ENCODE data around the gene KSR2. TPM values are rescaled to one million over a fixed set of nuclear protein-coding genes. Genes with fewer than 3 reads are reported as not detected.
"Not testable (repeated sequence)": the region's sequence is repeated elsewhere in the genome, so short reads cannot be mapped to it uniquely, and the experiment has no call there.

Gene KSR2
- total RNA-seq, 2 experiments from 2014 or later = not detected

DNA sequence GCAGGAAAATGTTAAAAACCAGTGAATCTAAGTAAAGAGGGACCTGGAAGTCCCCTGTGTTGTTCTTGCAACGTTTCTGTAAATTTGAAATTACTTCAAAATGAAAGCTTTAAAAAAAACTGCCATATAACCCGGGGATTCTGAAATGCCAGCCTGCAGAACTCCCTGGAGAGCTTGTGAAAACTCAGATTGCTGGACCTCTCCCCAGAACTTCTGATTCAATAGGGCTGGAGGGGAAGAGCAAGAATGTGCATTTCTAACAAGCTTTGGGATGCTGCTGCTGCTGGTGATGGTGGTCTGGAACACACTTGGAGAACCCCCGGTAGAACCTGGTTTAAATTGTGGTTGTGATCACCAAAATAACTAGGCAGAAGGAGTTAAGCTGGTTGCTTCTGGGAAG is 307.3 kb downstream of the KSR2 start:
- no peak overlapping the region for H3K27ac Mint-ChIP-seq
- no peaks in the 10 kb centered on the region for H3K4me1 Mint-ChIP-seq (ENCODE audit: low read depth)
- no peaks in the 10 kb centered on the region for H3K27me3 Mint-ChIP-seq (ENCODE audit: low read depth)
- H3K4me3 Mint-ChIP-seq = no peak overlapping the region
- no peak for DNase-seq
- H3K36me3 Mint-ChIP-seq (ENCODE audit: low read depth) = no peaks in the 10 kb centered on the region
- no peak for ATAC-seq
- no peaks in the 10 kb centered on the region for H3K9me3 Mint-ChIP-seq (ENCODE audit: insufficient read depth)
- CTCF ChIA-PET = no interaction called here
- POLR2A ChIA-PET = no interaction called here

DNA sequence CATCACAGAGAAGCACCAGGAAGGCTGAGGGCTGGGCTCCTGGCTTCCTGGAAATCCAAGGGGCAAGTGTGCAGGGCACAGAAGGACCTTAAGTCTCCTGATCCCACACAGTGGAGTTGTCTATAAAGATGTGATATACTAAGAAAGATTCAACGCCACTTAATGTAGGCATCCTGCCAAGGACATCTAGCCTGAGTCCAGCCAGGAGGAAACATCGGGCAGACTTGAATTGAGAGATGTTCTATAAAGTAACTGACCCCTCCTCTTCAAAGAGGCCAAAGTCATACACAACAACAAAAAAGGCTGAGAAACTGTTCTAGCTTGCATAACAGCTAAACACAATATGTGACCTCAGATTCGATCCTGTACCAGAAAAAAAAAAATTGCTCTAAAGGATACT is 307.9 kb downstream of the KSR2 start:
- Mint-ChIP-seq H3K4me1 (ENCODE audit: low read depth) (no peaks in the 10 kb centered on the region), H3K9me3 (ENCODE audit: insufficient read depth) (no peaks in the 10 kb centered on the region), H3K36me3 (ENCODE audit: low read depth) (no peaks in the 10 kb centered on the region), H3K4me3 (no peak overlapping the region), H3K27me3 (ENCODE audit: low read depth) (no peaks in the 10 kb centered on the region), H3K27ac (no peak overlapping the region)
- DNase-seq (no peak), ATAC-seq (no peak)
- ChIA-PET POLR2A (no interaction called here), CTCF (no interaction called here)

DNA sequence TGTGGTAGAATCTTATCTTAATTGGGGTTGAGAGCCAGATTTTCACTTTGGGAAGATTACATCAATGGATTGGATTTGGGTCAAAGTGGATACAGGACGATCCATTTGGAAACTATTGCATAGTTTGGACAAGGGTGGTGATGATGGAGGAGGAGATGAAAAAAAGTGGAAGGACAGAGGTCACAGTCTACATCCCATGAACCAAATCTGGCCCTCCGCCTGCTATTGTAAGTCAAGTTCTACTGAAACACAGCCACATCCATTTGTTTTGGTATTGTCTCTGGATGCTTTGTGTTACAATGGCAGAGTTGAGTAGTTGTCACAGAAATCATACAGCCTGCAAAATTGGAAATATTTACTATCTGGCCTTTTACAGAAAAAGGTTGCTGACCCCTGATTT is 310.6 kb downstream of the KSR2 start:
- Mint-ChIP-seq H3K36me3 (ENCODE audit: low read depth) (no peaks in the 10 kb centered on the region), H3K4me3 (no peak overlapping the region), H3K4me1 (ENCODE audit: low read depth) (no peaks in the 10 kb centered on the region), H3K27me3 (ENCODE audit: low read depth) (no peaks in the 10 kb centered on the region), H3K27ac (no peak overlapping the region), H3K9me3 (ENCODE audit: insufficient read depth) (no peaks in the 10 kb centered on the region)
- ChIA-PET POLR2A (no interaction called here), CTCF (no interaction called here)
- DNase-seq (no peak), ATAC-seq (no peak)

DNA sequence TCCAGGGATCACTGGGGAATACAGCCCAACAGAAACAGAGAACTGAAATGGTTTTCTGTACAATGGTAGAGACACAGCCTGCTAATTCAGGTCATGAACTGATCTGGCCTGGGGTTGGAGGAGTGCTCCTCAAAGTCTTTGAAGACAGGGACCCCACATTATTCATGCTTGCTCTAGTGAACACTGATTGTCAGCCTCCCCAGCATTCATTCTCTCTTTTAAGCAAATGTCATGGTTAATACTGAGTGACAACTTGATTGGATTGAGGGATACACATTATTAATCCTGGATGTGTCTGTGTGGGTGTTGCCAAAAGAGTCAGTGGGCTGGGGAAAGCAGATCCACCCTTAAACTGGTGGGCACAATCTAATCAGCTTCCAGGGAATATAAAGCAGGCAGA is 319.0 kb downstream of the KSR2 start:
- Mint-ChIP-seq H3K4me3 (no peak overlapping the region), H3K27me3 (ENCODE audit: low read depth) (no peaks in the 10 kb centered on the region), H3K36me3 (ENCODE audit: low read depth) (no peaks in the 10 kb centered on the region), H3K4me1 (ENCODE audit: low read depth) (no peaks in the 10 kb centered on the region), H3K27ac (no peak overlapping the region), H3K9me3 (ENCODE audit: insufficient read depth) (no peaks in the 10 kb centered on the region)
- ChIA-PET CTCF (no interaction called here), POLR2A (no interaction called here)
- DNase-seq = no peak
- ATAC-seq = no peak

DNA sequence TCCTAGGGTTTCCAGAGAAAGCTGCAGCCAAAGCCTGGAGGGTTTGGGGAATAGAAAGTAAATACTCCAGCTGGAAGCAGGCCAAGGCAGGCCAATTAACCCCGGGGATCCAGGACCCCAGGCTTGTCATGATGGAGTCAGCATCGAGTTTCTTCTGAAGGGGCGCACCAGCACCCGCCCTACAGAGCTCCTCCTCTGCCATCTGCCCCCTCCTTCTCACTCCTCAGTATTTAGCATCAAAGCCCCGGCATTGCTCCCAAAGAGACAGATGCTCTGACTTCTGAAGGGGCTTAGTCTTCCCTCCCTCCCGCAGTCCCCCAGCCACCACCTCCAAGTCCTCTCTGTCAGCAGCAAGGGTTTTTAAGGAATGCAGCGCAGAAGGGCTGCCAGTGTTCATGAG is 322.3 kb downstream of the KSR2 start:
- DNase-seq (no peak), ATAC-seq (no peak)
- Mint-ChIP-seq H3K9me3 (ENCODE audit: insufficient read depth) (no peaks in the 10 kb centered on the region), H3K4me1 (ENCODE audit: low read depth) (no peaks in the 10 kb centered on the region), H3K27me3 (ENCODE audit: low read depth) (no peaks in the 10 kb centered on the region), H3K4me3 (no peak overlapping the region), H3K27ac (no peak overlapping the region), H3K36me3 (ENCODE audit: low read depth) (no peaks in the 10 kb centered on the region)
- CTCF ChIA-PET = no interaction called here
- POLR2A ChIA-PET = no interaction called here

DNA sequence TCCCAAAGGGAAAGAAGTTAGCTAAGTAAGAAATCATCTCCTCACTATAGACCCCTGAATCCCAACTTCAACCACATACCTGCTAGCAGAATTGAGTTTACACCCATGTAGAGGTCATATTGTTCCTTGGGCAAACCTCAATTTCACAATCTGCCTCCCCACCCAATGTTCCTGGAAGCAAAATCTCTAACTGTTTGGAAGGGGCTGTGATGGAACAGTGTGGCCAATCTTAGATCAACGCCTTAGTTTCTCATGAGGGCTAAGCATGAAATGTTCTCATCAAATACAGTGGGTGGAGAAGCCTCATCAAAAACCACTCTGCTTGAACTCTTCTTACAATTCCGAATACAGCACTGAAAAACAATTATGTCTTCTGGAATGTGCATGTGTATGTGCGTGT is 323.3 kb downstream of the KSR2 start:
- no peaks in the 10 kb centered on the region for H3K9me3 Mint-ChIP-seq (ENCODE audit: insufficient read depth)
- no peaks in the 10 kb centered on the region for H3K4me1 Mint-ChIP-seq (ENCODE audit: low read depth)
- CTCF ChIA-PET = no interaction called here
- no peak for DNase-seq
- no peaks in the 10 kb centered on the region for H3K36me3 Mint-ChIP-seq (ENCODE audit: low read depth)
- POLR2A ChIA-PET = no interaction called here
- no peaks in the 10 kb centered on the region for H3K27me3 Mint-ChIP-seq (ENCODE audit: low read depth)
- no peak for ATAC-seq
- no peak overlapping the region for H3K4me3 Mint-ChIP-seq
- no peak overlapping the region for H3K27ac Mint-ChIP-seq

DNA sequence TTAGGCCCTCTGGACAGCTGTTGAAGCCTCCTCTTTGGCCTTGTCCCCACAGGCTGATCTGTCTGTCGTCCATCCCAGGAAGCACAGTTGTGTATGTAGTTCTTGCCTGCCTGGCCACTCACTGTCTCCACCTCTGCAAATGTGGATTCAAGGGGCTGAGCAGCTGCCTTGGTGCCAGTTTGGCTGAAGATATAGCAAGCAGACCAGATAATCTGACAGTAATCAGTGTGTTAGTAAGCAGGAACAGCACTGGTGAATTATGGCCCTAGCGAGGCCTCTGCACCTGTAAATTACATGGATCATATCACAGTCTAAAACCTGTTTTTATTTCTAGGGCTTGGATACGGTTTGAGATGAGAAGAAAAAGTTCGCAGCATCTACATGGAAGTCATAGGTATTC is 324.8 kb downstream of the KSR2 start:
- Mint-ChIP-seq H3K36me3 (ENCODE audit: low read depth) (no peaks in the 10 kb centered on the region), H3K27me3 (ENCODE audit: low read depth) (no peaks in the 10 kb centered on the region), H3K27ac (no peak overlapping the region), H3K9me3 (ENCODE audit: insufficient read depth) (no peaks in the 10 kb centered on the region), H3K4me1 (ENCODE audit: low read depth) (no peaks in the 10 kb centered on the region), H3K4me3 (no peak overlapping the region)
- POLR2A ChIA-PET = no interaction called here
- ATAC-seq = no peak
- CTCF ChIA-PET = no interaction called here
- DNase-seq = no peak

DNA sequence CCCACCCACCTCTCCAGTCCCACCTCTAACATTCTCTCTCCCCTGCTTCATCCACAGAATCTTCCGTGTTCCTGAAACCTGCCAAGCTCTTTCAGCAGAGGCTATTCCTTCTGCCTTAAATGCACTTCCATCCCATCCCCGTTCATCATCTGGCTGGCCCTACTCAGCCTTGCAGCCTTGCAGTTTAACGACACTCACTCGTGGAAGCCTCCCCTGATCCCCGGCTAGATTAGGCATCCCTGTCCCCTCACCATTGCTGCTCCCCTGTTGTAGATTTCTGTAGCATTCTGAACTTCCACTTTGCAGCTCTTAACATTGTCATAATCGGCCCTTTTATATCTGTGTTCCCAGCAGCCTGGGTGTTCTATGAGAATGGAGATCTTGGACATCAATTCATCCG is 326.9 kb downstream of the KSR2 start:
- ATAC-seq (no peak), DNase-seq (no peak)
- H3K27ac Mint-ChIP-seq = no peak overlapping the region
- ChIA-PET CTCF (no interaction called here), POLR2A (no interaction called here)
- no peaks in the 10 kb centered on the region for H3K9me3 Mint-ChIP-seq (ENCODE audit: insufficient read depth)
- no peaks in the 10 kb centered on the region for H3K27me3 Mint-ChIP-seq (ENCODE audit: low read depth)
- H3K4me1 Mint-ChIP-seq (ENCODE audit: low read depth) = no peaks in the 10 kb centered on the region
- H3K36me3 Mint-ChIP-seq (ENCODE audit: low read depth) = no peaks in the 10 kb centered on the region
- no peak overlapping the region for H3K4me3 Mint-ChIP-seq

DNA sequence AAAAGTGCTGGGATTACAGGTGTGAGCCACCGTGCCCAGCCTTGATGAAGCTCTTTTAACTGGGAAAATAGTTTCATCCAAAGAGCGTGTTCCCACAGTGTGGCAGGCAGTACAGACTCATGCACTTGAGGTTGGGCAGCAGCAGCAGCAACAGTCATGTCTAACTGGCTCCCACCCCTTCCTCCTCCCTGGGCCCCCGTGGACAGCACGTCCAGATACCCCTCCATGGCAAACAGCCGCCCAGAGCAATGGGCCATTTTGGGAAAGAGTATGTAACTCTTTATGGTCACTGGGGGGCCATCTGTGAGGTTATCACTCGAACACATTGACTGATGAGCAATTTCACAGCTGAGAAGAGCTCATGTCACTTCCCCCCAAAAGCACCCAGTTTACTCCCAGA is 328.3 kb downstream of the KSR2 start:
- ChIA-PET POLR2A (no interaction called here), CTCF (no interaction called here)
- DNase-seq (no peak), ATAC-seq (no peak)
- Mint-ChIP-seq H3K27ac (no peak overlapping the region), H3K9me3 (ENCODE audit: insufficient read depth) (no peaks in the 10 kb centered on the region), H3K4me3 (no peak overlapping the region), H3K27me3 (ENCODE audit: low read depth) (no peaks in the 10 kb centered on the region), H3K36me3 (ENCODE audit: low read depth) (no peaks in the 10 kb centered on the region), H3K4me1 (ENCODE audit: low read depth) (no peaks in the 10 kb centered on the region)

DNA sequence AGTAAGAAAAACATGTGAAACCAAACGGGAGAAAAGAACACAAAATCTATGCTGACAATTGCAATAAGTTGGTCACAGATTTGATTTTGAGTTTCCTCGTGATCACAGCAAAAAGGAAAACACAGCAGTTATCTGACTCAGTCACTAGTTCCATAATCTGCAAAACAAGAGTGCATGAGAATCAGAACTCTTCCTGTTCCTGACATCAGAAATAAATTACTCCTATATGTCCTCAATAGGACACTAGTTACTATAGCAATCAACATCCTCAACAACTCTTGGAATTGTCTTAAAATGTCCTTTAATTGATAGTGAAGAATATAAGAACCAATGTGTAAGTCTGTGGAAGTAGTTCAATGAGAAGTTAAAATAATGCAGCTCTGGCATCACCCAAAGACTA is 339.3 kb downstream of the KSR2 start:
- ChIA-PET POLR2A (no interaction called here), CTCF (no interaction called here)
- Mint-ChIP-seq H3K9me3 (ENCODE audit: insufficient read depth) (no peaks in the 10 kb centered on the region), H3K4me3 (no peak overlapping the region), H3K27me3 (ENCODE audit: low read depth) (no peaks in the 10 kb centered on the region), H3K4me1 (ENCODE audit: low read depth) (no peaks in the 10 kb centered on the region), H3K36me3 (ENCODE audit: low read depth) (no peaks in the 10 kb centered on the region), H3K27ac (no peak overlapping the region)
- ATAC-seq = no peak
- DNase-seq = no peak

DNA sequence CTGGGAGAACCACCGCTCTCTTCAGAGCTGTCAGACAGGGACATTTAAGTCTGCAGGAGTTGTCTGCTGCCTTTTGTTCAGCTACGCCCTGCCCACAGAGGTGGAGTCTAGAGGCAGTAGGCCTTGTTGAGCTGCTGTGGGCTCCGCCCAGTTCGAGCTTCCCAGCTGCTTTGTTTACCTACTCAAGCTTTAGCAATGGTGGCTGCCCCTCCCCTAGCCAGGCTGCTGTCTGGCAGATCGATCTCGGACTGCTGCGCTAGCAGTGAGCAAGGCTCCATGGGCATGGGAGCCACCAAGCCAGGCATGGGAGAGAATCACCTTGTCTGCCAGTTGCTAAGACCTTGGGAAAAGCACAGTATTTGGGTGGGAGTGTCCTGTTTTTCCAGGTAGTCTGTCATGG is 340.1 kb downstream of the KSR2 start:
- DNase-seq; H3K4me3 Mint-ChIP-seq; H3K9me3 Mint-ChIP-seq (ENCODE audit: insufficient read depth); ATAC-seq; H3K4me1 Mint-ChIP-seq (ENCODE audit: low read depth); H3K27ac Mint-ChIP-seq; H3K27me3 Mint-ChIP-seq (ENCODE audit: low read depth); CTCF ChIA-PET; POLR2A ChIA-PET; H3K36me3 Mint-ChIP-seq (ENCODE audit: low read depth): not testable (repeated sequence)

DNA sequence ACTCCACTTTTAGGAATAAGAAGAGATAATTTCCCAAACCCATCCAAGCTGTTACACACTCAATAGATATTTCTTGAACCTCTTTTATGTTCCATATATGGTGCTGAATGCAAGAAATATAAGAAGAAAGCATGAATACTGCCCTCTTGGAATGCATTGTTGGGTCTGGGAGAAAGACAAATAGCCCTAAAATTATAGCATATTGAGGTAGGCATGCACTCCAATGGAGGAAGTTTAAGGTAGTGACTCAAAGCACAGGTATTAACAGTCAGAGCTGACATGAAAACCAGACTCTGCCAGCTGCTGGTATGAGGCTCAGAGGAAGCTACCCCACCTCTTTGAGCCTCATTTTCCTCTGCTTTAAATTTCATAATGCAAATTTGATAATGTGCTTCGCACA is 346.0 kb downstream of the KSR2 start:
- CTCF ChIA-PET = no interaction called here
- ATAC-seq (no peak), DNase-seq (no peak)
- H3K9me3 Mint-ChIP-seq (ENCODE audit: insufficient read depth) = no peaks in the 10 kb centered on the region
- H3K4me1 Mint-ChIP-seq (ENCODE audit: low read depth) = no peaks in the 10 kb centered on the region
- no peaks in the 10 kb centered on the region for H3K27me3 Mint-ChIP-seq (ENCODE audit: low read depth)
- POLR2A ChIA-PET = no interaction called here
- H3K4me3 Mint-ChIP-seq = no peak overlapping the region
- no peaks in the 10 kb centered on the region for H3K36me3 Mint-ChIP-seq (ENCODE audit: low read depth)
- H3K27ac Mint-ChIP-seq = no peak overlapping the region

DNA sequence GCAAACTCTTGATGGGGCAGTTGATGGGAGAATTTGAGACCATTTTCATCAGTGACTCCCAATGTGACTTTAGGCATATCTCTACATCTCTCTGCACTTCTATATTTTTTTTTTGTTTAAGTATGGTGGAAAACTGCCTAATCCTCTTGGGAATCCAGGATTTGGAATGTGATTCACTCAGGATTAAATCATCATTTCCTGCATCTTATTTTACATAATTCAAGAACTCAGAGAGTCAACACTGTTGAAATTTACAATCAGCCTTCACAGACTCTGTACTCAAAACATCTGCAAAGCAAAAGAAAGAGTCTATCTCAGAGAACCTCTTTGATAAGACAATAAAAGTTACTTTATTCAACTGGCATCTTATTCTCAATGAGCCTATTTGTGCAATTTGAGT is 346.7 kb downstream of the KSR2 start:
- ATAC-seq = no peak
- POLR2A ChIA-PET = no interaction called here
- no peaks in the 10 kb centered on the region for H3K9me3 Mint-ChIP-seq (ENCODE audit: insufficient read depth)
- no peak overlapping the region for H3K4me3 Mint-ChIP-seq
- no peaks in the 10 kb centered on the region for H3K27me3 Mint-ChIP-seq (ENCODE audit: low read depth)
- no peaks in the 10 kb centered on the region for H3K4me1 Mint-ChIP-seq (ENCODE audit: low read depth)
- no peak for DNase-seq
- no peak overlapping the region for H3K27ac Mint-ChIP-seq
- CTCF ChIA-PET = no interaction called here
- H3K36me3 Mint-ChIP-seq (ENCODE audit: low read depth) = no peaks in the 10 kb centered on the region

DNA sequence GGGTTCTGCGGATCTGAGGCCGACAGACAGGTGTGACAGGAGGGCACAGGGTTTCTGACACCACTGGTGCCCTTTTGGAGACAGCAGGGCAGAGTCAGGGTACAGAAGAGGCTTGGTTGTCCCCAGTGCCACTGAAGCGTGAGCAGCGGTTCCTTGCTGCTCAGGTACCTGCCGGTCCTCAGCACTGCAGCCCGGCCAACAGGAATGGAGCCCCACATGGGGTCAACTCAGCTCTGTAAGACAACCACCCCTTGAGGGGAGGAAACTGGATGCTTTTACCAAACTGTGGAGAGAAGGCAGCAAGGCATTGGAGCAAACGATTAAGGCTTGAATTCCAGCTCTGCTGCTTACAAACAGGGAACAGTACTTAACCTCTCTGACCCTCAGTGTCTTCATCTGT is 361.0 kb downstream of the KSR2 start:
- no peak for ATAC-seq
- no peak overlapping the region for H3K4me3 Mint-ChIP-seq
- no peak for DNase-seq
- ChIA-PET CTCF (no interaction called here), POLR2A (no interaction called here)
- no peaks in the 10 kb centered on the region for H3K36me3 Mint-ChIP-seq (ENCODE audit: low read depth)
- H3K9me3 Mint-ChIP-seq (ENCODE audit: insufficient read depth) = no peaks in the 10 kb centered on the region
- H3K27ac Mint-ChIP-seq = no peak overlapping the region
- H3K4me1 Mint-ChIP-seq (ENCODE audit: low read depth) = no peaks in the 10 kb centered on the region
- H3K27me3 Mint-ChIP-seq (ENCODE audit: low read depth) = no peaks in the 10 kb centered on the region

Measured in activated CD8-positive, alpha-beta T cell treated with anti-CD3 and anti-CD28 coated beads, Interleukin-2, amount 10 ng/mL, durations not matched to agents 7 days and 5 days (primary cell).